Upper lobe of left lung (tissue), 6 donors: ENCODE measurements around the gene SARNP. TPM values are rescaled to one million over a fixed set of nuclear protein-coding genes. Genes with fewer than 3 reads are reported as not detected.

Experiments
- ATAC-seq, 2 donors: fragments of 200-7000 bp; cut with Tn5 transposase; one replicate each; pipeline ENCODE4 v1.9.1; 2022; ENCODE audit warnings: mild to moderate bottlenecking in 2 of 2, moderate library complexity in 2 of 2; ENCODE audit not compliant: low FRiP score in 2 of 2
- DNase-seq, 2 donors: peaks; one replicate each; pipeline ENCODE4 v3.0.0-alpha.2; 2019 to 2020
- H3K27ac ChIP-seq, 4 donors: fragments of 200-600 bp; sonication (generic); one replicate each; pipeline ENCODE4 v1.5.1; 2016 to 2019
- H3K27me3 ChIP-seq, 4 donors: fragments of 200-600 bp; sonication (generic); one replicate each; pipeline ENCODE4 v1.5.1; 2017 to 2019
- H3K36me3 ChIP-seq, 4 donors: fragments of 200-600 bp; sonication (generic); one replicate each; pipeline ENCODE4 v1.5.1; 2016 to 2019
- H3K4me1 ChIP-seq, 4 donors: fragments of 200-600 bp; sonication (generic); one replicate each; pipeline ENCODE4 v1.5.1; 2018 to 2019
- H3K4me3 ChIP-seq, 4 donors: fragments of 200-600 bp; sonication (generic); one replicate each; pipeline ENCODE4 v1.5.1; 2017 to 2019; ENCODE audit warnings: mild to moderate bottlenecking in 2 of 4, moderate library complexity in 1 of 4
- H3K9me3 ChIP-seq, 4 donors: fragments of 200-600 bp; sonication (generic); one replicate each; pipeline ENCODE4 v1.5.1; 2018 to 2019
- EP300 ChIP-seq, 4 donors: sonication (generic); formaldehyde crosslinking; IDR thresholded peaks; one replicate each; pipeline ENCODE4 v1.5.1; 2017; ENCODE audit warnings: antibody characterized with exemption in 4 of 4, control low read depth in 2 of 4
- POLR2A ChIP-seq, 4 donors: fragments of 450-650 bp; IDR thresholded peaks; one replicate each; pipeline ENCODE4 v1.5.1; 2016 to 2017; ENCODE audit warnings: antibody characterized with exemption in 4 of 4, mild to moderate bottlenecking in 2 of 4
- POLR2AphosphoS5 ChIP-seq, 2 donors: sonication (generic); formaldehyde crosslinking; IDR thresholded peaks; one replicate each; pipeline ENCODE4 v1.5.1; 2017; ENCODE audit warnings: antibody characterized with exemption in 2 of 2
- WGBS, 2 donors: methylation state at CpG; one replicate each; pipeline ENCODE4 v1.1.5; 2017 to 2018; 5-methylcytosine and 5-hydroxymethylcytosine counted together
- total RNA-seq, 6 donors: library from RNA; depleted of rRNA in 4 of 6; stranded (reverse); fragments of >200 nt in 4 of 6; gene quantifications; one replicate each; pipeline versions ENCODE4 v1.1.0 to v1.2.1, GENCODE V29; 2016 to 2021
- TF ChIP-seq, protein P1 (sequence below), 6 experiments: fragments of 450-650 bp in 4 of 6; fragments of 200-600 bp in 2 of 6; sonication (generic) in 2 of 6; IDR thresholded peaks; one replicate each; pipeline ENCODE4 v1.5.1; 2016 to 2019; ENCODE audit warnings: antibody characterized with exemption in 6 of 6
- donor health status: DM: no; HTN: no; CAD: no; lungs with moderate emphysema.
- donor health status: DM: no; HTN: yes; CAD: no; lungs with severe emphysema.

SARNP gene
- total RNA-seq, 6 donors from 2014 or later, result 39.1 to 69.3 (median 54.9) TPM

- WGBS, 2 donors, result 1 to 8% methylated on average over 12 to 14 of the region's 14 CpGs
Measured at GRCh38 chr12:55738123-55739024, 79.2 kb downstream of the SARNP start.

GRCh38 chr12:55737581-55738122 is 79.9 kb downstream of the SARNP start:
- Histone ChIP-seq H3K27me3 (no peaks in the 10 kb centered on the region), H3K4me3 (peak overlapping the region in 2 of 4 donors; percentile 53 to 61), H3K36me3 (no peaks in the 10 kb centered on the region), H3K9me3 (no peaks in the 10 kb centered on the region), H3K4me1 (peaks cover 16 to 23% (median 19%) of the 10 kb centered on the region in 4 donors), H3K27ac (peak overlapping the region; percentile 10 to 77 (median 66))
- ATAC-seq (peak; percentile 2 to 24), DNase-seq (no peak)
- WGBS, 2 donors, result 17 to 23% methylated on average over 3 to 4 of the region's 4 CpGs
- TF ChIP-seq EP300 (IDR thresholded peaks at IDR 0.05) (no peak), POLR2A (IDR thresholded peaks at IDR 0.05) (no peak), POLR2AphosphoS5 (IDR thresholded peaks at IDR 0.05) (no peak)
- TF ChIP-seq, protein P1, sequence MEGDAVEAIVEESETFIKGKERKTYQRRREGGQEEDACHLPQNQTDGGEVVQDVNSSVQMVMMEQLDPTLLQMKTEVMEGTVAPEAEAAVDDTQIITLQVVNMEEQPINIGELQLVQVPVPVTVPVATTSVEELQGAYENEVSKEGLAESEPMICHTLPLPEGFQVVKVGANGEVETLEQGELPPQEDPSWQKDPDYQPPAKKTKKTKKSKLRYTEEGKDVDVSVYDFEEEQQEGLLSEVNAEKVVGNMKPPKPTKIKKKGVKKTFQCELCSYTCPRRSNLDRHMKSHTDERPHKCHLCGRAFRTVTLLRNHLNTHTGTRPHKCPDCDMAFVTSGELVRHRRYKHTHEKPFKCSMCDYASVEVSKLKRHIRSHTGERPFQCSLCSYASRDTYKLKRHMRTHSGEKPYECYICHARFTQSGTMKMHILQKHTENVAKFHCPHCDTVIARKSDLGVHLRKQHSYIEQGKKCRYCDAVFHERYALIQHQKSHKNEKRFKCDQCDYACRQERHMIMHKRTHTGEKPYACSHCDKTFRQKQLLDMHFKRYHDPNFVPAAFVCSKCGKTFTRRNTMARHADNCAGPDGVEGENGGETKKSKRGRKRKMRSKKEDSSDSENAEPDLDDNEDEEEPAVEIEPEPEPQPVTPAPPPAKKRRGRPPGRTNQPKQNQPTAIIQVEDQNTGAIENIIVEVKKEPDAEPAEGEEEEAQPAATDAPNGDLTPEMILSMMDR (IDR thresholded peaks at IDR 0.05), result no peak

More at GRCh38 chr12:55738123-55739024, 79.2 kb downstream of the SARNP start:
- Histone ChIP-seq H3K4me3 (peak overlapping the region; percentile 42 to 61 (median 48)), H3K36me3 (no peaks in the 10 kb centered on the region), H3K27ac (peak overlapping the region; percentile 10 to 77 (median 66)), H3K9me3 (no peaks in the 10 kb centered on the region), H3K27me3 (no peaks in the 10 kb centered on the region), H3K4me1 (peaks cover 16 to 24% (median 21%) of the 10 kb centered on the region in 4 donors)
- ATAC-seq, result peak; percentile 86 to 88
- no peak for TF ChIP-seq POLR2AphosphoS5 (IDR thresholded peaks at IDR 0.05)
- TF ChIP-seq EP300 (IDR thresholded peaks at IDR 0.05), result no peak
- TF ChIP-seq, protein P1 (IDR thresholded peaks at IDR 0.05), result peak; percentile 87 to 95 (median 93)
- DNase-seq, result peak in 1 of 2 donors; percentile 88

DNA sequence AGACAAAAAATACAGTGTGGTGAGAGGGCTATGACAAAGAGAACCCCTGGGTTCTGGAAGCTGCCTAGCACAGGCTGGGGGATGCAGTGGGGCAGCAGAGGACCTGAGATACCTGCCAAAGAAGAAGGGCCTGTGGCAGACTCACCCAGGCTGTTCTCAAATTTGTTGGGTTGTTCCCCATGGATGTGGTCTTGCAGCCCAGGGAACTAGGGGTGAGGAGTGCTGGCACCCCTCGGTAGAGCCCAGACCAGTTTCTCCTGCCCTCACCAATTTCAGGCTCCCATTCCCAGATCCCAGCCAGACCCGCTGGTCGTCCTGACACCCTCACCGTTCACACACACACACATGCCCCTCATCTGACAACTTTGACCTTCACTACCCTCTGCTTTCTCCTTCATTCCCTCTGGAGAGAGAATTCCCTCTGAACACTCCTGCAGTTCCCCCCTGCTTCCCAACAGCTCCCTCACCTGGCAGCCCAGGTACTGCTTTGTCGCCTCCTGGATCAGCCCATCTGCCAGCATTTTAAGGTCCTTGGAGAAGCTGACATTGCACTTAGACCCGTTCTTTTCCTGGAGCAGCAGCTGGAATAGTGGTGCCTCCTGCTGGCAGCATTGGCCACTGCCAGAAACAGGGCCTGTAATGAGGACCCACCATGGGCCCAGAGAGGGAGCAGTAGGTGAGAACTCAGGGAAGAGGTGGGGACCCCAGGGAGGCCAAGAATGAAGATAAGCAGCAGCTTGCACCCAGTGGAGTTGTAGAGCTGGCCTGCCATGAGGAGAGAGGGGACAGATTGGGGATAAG is 80.5 kb downstream of the SARNP start:
- Histone ChIP-seq H3K4me3 (no peak overlapping the region), H3K9me3 (no peaks in the 10 kb centered on the region), H3K4me1 (peaks cover 14 to 20% (median 17%) of the 10 kb centered on the region in 4 donors), H3K27ac (peak overlapping the region in 1 of 4 donors; percentile 77), H3K27me3 (no peaks in the 10 kb centered on the region), H3K36me3 (no peaks in the 10 kb centered on the region)
- ATAC-seq, result peak; percentile 78 to 87
- 18 to 30% methylated on average over 4 to 6 of the region's 6 CpGs for WGBS, 2 donors
- TF ChIP-seq EP300 (IDR thresholded peaks at IDR 0.05), result no peak
- TF ChIP-seq, protein P1 (IDR thresholded peaks at IDR 0.05), result peak; percentile 47 to 92 (median 86)
- peak; percentile 8 to 25 for TF ChIP-seq POLR2AphosphoS5 (IDR thresholded peaks at IDR 0.05)
- no peak for TF ChIP-seq POLR2A (IDR thresholded peaks at IDR 0.05)
- peak in 1 of 2 donors; percentile 88 for DNase-seq

GRCh38 chr12:55736076-55736475 is 81.4 kb downstream of the SARNP start:
- Histone ChIP-seq H3K4me3 (no peak overlapping the region), H3K27ac (no peak overlapping the region), H3K27me3 (no peaks in the 10 kb centered on the region), H3K4me1 (peaks cover 14 to 21% (median 18%) of the 10 kb centered on the region in 4 donors), H3K36me3 (no peaks in the 10 kb centered on the region), H3K9me3 (no peaks in the 10 kb centered on the region)
- ATAC-seq (no peak), DNase-seq (peak in 1 of 2 donors; percentile 14)
- TF ChIP-seq EP300 (IDR thresholded peaks at IDR 0.05) (no peak), POLR2AphosphoS5 (IDR thresholded peaks at IDR 0.05) (no peak), POLR2A (IDR thresholded peaks at IDR 0.05) (no peak)
- TF ChIP-seq, protein P1 (IDR thresholded peaks at IDR 0.05), result no peak
- WGBS, 2 donors, result 54 to 58% methylated on average over 3 of the region's 3 CpGs
